Brain microvascular endothelial cell (primary cell): ENCODE measurements around the gene PACRG.

Experiments used
- DNase-seq: peaks from one replicate; pipeline ENCODE4 v3.0.0-alpha.2; 2020
- H3K27ac ChIP-seq: fragments of 250-450 bp; sonication (Bioruptor Pico); 2 replicates; pipeline ENCODE4 v1.5.1; 2020; ENCODE audit warnings: mild to moderate bottlenecking, moderate library complexity
- H3K27me3 ChIP-seq: fragments of 250-450 bp; sonication (Bioruptor Pico); replicated peaks from 2 replicates; pipeline ENCODE4 v1.5.1; 2020; ENCODE audit warnings: mild to moderate bottlenecking
- H3K36me3 ChIP-seq: fragments of 250-450 bp; sonication (Bioruptor Pico); replicated peaks from 2 replicates; pipeline ENCODE4 v1.5.1; 2020; ENCODE audit warnings: mild to moderate bottlenecking
- H3K4me3 ChIP-seq: 2 replicates; pipeline ENCODE4 v1.5.1; 2011; ENCODE audit warnings: low read depth, mild to moderate bottlenecking, control low read depth, low read length, moderate library complexity
- CTCF ChIP-seq: IDR thresholded peaks from 2 replicates; pipeline ENCODE4 v1.5.1; 2011; ENCODE audit warnings: low read depth, mild to moderate bottlenecking, moderate library complexity, low read length, control low read depth, inconsistent platforms; ENCODE audit errors: missing control alignments
- in situ Hi-C: cut with HindIII; loops from 2 replicates; pipeline ENCODE4 v1.10.0; 2017; ENCODE audit warnings: low sequenced_read_pairs, low pct_ligation_motif_present

The PACRG gene

GRCh38 chr6:163253556-163254213 lies 525.9 kb downstream of the PACRG start:
- H3K36me3 ChIP-seq, result no peaks in the 10 kb centered on the region
- no peaks in the 10 kb centered on the region for H3K27me3 ChIP-seq
- H3K4me3 ChIP-seq, result no peak overlapping the region
- DNase-seq, result no peak
- TF ChIP-seq CTCF, result no peak
- in situ Hi-C loops, result no loop called here
- no peak overlapping the region for H3K27ac ChIP-seq

- TF ChIP-seq CTCF, result no peak
Observed at GRCh38 chr6:163254341-163254835, 526.6 kb downstream of the PACRG start.

GRCh38 chr6:163255265-163255664 lies 527.5 kb downstream of the PACRG start:
- Histone ChIP-seq H3K36me3 (no peaks in the 10 kb centered on the region), H3K4me3 (no peak overlapping the region), H3K27me3 (no peaks in the 10 kb centered on the region), H3K27ac (no peak overlapping the region)
- DNase-seq, result no peak
- in situ Hi-C loops, result no loop called here
- TF ChIP-seq CTCF, result no peak

More at GRCh38 chr6:163254341-163254835, 526.6 kb downstream of the PACRG start:
- DNase-seq, result no peak
- Histone ChIP-seq H3K27me3 (no peaks in the 10 kb centered on the region), H3K36me3 (no peaks in the 10 kb centered on the region), H3K27ac (no peak overlapping the region), H3K4me3 (no peak overlapping the region)
- in situ Hi-C loops, result no loop called here

GRCh38 chr6:163259689-163260088 lies 531.9 kb downstream of the PACRG start:
- Histone ChIP-seq H3K27ac (no peak overlapping the region), H3K27me3 (no peaks in the 10 kb centered on the region), H3K4me3 (no peak overlapping the region), H3K36me3 (no peaks in the 10 kb centered on the region)
- in situ Hi-C loops, result no loop called here
- no peak for DNase-seq
- no peak for TF ChIP-seq CTCF

- no peak for TF ChIP-seq CTCF
- in situ Hi-C loops, result no loop called here
- H3K27me3 ChIP-seq, result no peaks in the 10 kb centered on the region
- peak overlapping the region; percentile 26 for H3K4me3 ChIP-seq
- peak; percentile 9 for DNase-seq
- no peak overlapping the region for H3K27ac ChIP-seq
- H3K36me3 ChIP-seq, result no peaks in the 10 kb centered on the region
Observed at GRCh38 chr6:163260111-163260895, 532.5 kb downstream of the PACRG start.
